NCI-H2107 treated with DMSO at 0.1 percent for 48 hours (cell line): ENCODE measurements around the gene CRY1.
"Not testable (repeated sequence)": the region's sequence is repeated elsewhere in the genome, so short reads cannot be mapped to it uniquely, and the experiment has no call there.

Source experiments
- DNase-seq: peaks from one replicate; lab custom pipeline; 2025; ENCODE audit not compliant: unreplicated experiment; lab: John Stamatoyannopoulos, UW

The CRY1 gene

DNA sequence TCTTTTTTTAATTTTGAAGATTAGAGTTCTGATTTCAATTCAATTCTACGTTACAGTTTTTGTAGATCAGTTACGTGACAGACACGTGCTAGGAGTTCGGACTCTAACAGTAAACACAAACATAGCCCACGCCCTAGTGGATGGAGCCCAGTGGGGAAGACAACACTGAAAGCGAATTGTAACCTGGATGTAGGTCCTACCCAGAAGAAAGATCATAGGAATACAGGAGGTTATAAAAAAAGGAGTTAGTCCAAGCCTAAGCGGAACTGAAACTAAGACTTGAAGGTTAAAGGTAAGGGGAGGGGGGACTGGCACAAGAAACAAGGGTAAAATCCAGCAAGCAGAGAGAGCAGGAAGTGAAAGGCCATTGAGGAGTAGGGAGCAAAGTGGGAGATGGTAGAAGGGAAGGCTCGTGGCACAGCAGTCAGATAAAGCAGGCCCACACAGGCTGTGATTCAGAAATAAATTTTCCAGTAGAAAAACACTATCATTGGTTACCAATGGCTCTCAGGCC is 15.7 kb upstream of the CRY1 start:
- no peak for DNase-seq

DNA sequence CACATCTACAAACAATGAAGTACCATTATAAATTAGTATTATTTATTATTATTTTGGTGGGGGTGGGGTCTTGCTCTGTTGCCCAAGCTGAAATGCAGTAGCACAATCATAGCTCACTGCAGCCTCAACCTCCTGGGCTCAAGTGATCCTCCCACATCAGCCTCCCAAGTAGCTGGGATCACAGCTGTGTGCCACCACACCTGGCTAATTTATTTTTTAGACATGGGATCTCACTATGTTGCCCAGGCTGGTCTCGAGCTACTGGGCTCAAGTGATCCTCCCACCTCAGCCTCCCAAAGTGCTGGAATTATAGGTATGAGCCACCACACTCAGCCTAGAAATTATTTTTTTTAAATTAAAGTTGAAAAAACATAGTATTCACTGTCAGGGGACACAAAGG is 15.0 kb upstream of the CRY1 start:
- DNase-seq: not testable (repeated sequence)

DNA sequence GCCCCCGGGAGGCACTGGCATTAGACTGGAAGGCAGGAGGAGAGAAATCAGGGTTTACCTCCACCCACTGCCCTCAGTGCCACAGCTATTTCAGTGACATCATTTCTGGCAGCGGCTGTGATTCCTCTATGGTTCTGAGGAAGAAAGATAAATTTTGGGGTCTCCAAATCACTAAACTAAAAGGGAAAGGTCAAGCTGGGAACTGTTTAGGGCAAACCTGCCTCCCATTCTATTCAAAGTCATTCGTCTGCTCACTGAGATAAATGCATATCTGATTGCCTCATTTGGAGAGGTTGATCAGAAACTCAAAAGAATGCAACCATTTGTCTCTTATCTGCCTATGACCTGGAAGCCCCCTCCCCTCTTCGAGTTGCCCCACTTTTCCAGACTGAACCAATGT is 14.0 kb upstream of the CRY1 start:
- DNase-seq: no peak

DNA sequence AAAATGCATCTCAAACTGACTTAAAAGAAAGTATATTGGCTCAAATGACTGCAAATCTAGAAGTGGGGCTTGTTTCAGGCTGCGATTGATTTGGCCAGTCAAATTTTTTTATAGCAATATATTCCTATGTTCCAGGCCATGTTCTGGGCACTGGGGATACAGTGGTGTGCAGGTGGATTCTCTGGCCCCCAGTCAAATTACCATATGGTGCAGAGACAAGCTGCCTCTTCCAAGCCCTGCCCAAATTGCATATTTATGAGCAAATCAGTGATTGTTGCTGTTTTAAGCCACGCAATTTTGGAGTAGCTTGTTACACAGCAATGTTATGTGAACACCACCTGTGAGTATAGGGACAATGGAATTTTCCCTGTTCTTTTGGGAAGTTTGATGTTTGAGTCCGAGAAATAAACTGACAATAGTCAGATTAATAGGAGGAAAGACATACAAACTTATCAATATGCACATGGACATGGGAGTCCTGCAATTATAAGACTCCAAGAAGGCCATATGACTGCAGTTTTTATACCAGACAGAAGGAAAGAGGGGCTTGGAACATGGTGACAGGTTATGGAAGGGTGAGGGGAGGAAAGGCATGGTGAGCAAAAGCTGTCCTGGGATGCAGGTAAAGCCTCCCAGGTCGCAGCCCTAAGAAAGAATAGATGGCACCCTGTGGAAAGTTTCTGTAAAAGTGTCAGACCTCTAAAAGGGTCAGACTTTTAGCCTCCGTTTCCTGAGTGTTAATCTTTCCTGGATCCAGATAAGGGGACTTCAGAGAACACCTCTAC is 13.1 kb upstream of the CRY1 start:
- DNase-seq: no peak

DNA sequence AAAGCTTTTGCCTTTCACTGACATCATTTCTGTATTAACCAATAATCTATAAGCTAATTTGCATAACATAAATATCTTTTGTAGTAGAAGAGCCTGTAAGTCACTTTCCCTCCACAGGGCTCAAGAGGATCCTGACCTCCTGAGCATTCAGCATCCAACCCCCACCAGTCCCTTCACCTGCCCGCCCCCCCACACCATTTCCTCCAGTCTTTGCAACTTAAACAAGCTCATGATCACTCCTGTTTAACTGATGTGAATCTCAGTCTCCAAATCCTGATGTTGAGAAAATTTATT is 12.0 kb upstream of the CRY1 start:
- no peak for DNase-seq

DNA sequence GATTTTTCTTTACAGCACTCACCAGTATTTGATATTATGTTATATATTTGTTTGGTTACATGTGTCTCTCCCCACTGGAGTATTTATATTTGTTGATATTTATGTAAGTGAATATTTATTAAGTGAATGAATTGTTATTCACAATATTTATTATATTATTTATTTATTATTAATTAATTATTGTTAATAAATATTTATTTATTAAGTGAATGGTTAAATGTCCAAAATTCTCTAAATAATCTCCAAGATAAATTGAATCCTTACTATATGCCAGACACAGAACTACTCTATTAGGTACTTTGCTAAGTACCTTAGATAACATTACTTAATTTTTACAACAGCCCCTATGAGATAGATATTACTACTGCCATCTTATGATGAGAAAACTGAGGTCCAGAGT is 10.2 kb upstream of the CRY1 start:
- no peak for DNase-seq

DNA sequence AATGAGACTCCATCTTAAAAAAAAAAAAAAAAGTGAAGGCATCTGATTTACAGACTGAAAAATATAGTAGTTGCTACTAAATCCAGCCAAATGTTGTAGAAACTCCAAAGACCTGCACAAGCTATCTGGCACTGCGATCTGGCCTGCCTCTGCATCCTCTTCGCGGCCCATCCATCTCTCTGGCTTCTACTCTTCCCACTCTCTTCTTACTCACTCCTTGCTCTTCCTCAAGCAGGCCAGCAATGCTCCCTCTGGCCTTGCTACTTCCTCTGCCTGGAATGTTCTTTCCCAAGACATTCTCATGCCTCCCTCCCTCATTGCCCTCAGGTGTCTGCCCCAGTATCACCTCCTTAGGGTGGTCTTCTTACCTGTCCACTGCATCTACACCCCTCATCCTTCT is 9.7 kb upstream of the CRY1 start:
- no peak for DNase-seq

DNA sequence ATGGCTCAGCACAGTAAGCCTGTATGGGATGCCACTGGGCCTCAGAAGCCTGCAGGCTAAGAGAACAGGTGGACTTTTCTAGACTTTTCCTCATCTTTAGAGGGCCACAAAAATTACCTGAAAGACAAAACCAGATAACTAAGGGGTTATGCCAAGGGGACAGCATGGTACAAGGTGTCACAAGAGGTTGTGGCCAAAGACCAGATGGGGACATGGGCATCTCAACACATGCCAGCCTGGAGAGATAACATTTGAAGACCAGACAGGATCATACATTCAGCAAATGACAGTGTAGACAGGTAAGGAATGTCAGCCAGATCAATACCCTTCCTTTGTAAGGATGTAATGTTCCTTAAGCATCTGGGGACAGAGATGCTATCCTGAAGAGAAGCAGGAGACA is 8.9 kb upstream of the CRY1 start:
- no peak for DNase-seq

DNA sequence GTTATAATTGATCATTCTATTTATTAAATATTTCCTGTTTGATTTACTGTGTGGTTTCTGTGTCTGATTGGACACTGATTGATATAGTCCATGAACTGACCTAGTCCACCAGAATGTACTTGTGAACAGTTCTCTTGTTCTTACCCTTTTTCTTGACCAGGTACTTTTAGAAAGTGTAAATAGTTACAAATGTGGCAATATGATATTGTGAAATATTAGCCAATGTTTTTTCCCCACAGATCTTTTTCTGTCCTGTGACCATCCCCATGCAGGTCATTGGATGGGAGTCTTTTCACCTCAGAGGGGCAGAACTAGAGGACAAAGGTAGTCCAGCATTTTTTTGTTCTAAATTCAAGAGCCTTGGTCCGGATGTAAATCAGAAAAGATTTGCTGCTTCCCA is 8.3 kb upstream of the CRY1 start:
- no peak for DNase-seq

DNA sequence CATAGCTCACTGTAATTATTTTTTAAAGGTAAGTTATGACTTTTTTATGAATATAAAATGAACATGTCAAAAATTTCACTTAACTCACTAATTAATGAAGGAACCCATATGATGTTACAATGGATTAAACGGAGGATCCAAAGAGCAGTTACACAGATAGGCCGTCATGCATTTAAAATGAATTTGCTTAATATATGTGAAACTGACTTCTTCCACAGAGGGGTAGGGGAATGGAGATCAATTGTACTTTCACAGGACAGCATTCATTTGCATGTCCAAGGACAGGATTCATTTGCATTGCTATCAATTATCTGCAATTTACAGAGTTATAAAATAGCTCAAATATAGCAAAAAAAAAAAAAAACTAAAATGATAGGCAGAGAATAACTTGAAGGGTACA is 6.6 kb upstream of the CRY1 start:
- DNase-seq: no peak

DNA sequence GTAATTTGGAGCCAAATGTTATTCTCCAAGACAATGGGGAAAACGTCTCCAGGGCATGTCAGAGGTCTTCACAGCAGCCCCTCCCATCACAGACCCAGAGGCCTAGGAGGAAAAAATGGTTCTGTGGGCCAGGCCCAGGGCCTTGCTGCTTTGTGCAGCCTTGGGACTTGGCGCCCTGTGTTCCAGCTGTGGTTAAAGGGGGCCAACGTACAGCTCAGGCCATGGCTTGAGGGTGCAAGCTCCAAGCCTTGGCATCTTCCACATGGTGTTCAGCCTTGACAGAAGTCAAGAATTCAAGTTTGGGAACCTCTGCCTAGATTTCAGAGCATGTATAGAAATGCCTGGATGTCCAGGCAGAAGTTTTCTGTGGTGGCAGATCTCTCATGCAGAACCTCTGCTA is 3.2 kb upstream of the CRY1 start:
- no peak for DNase-seq

DNA sequence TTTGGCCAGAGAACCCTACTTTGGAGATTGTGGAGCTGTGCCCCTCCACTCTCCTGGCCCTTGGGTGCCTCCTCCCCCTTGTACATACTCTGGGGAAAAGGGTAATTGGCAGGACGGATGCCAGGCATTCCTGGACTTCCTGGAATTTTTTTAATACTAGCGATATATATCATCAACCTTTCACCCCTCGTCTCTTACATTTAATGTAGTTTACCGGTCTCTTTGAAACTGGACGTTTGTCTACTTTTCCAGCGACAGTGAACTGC is 767 bp upstream of the CRY1 start:
- no peak for DNase-seq

DNA sequence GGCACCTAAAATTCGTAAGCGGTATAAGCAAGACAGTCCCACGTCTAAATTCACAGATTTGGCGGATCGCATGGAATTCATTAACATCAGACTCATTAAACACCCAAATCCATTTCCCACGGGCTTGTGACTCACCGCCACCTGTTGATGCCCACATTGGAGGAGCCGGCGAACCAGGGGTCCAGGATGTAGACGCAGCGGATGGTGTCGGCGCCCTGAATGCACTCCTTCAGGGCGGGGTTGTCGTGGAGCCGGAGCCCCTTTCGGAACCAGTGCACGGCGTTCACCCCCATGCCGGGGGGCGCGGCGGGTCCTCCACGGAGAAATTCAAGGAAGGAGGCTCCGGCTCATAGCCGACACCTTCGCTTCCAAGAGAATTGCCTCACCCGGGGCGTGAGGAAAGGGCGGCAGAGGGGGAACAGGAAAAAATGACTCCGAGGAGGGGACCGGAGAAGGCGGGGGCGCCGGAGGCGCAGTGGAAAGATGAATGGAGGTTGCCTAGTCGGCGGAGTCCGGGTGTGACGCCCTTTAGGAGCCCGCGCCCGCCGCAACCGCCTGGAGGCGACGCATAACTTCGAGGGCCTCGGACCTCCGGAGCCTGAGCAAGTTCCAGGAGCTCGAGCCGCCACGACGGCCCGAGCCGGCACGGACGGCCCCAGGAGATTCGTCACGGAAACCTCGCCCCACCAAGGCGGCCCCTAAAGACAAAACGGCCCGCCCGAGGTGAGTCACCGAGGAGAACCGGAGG is 506 bp downstream of the CRY1 start:
- DNase-seq: peak; percentile 33

DNA sequence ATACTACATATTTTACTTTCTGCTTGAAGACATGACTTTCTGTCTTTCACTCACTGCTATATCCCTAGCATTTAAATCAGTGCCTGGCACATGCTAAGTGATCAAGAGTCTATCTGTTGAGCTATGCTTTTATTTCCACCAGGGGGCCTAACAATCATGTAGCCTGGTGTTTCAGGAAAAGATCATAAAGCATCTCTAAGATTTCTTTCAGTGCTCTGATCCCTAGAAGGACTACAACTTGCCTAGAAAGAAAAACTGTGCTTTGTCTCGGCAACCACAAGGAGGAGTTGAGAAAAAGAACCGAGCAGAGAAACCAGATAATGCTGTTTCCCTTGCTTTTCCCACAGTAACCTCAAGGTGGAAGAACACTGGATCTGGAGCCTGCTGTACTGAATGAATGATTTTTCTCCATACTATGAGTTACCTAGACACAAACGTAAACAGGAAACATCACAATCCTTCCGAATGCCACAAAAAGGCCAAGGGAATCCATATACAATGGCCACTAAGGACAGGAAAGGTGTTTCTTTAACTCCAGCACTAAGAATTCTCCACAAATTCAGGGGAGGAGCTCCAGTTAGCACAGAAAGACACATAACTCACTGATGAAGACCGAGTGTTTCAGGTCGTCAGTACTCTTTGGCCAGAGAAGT is 1.2 kb downstream of the CRY1 start:
- peak; percentile 77 for DNase-seq

DNA sequence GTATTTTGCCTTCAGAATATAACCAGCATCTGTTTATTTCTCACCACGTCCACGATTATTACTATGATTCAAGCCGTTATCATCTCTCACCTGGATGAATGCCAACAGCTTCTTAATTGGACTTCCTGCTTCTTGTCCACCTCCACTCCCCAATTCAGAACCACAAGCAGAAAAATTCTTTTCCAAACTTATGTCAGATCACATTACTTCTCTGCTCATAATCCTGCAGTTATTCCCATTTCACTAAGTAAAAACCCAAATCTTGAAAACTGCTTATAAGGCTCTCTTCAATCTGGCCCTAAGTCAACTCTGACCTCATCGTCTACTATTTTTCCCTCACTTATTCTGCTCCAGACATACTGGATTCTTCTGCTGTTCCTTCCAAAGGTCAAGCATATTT is 2.0 kb downstream of the CRY1 start:
- no peak for DNase-seq

DNA sequence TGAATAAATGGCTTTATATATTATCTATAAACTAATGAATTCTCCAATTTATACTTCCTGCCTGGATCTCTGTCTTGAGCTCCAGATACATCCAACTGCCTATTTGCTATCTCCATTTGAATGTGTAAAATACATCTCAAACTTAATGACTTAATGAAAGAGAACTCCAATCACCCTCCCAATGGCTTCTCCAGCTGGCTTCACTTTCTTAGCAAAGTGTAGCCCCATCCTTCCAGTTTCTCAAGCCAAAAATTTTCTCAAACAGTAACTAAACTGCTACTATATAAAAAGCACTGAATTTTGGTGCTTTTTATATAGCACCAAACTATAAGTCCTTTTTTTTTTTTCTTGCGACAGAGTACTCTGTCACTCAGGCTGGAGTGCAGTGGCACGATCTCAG is 2.6 kb downstream of the CRY1 start:
- no peak for DNase-seq

DNA sequence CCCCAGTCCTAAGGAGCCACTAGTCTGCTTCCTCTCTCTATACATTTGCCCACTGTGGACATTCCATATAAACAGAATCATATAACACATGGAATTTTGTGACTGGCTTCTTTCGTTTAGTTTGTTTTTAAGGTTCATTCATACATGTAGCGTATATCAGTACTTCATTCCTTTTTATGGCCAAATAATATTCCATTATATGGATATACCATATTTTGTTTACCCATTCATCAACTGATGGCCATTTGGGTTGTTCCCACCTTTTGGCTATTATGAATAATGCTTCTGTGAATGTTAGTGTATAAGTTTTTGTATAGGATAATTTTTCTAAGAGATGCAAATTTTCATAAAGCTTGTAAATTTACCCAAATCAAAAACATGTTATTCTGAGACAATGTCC is 4.4 kb downstream of the CRY1 start:
- no peak for DNase-seq

DNA sequence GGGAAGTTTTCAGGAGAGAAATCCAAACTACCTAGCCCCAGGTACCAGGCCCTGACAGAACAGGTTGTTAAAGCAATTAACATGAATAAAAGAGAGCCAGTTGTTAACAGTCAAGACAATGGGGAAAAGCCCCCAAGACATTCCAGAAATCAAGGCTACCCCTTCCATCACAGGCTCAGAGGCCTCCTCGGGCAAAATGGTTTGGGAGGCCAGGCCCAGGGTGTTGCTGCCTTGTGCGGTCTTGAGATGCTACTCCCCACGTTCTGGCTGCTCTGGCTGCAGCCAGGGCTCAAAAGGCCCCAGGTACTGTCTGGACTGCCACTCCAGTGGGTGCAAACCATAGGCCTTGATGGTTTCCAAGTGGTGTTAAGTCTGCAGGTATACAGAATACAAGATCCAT is 7.0 kb downstream of the CRY1 start:
- DNase-seq: no peak

DNA sequence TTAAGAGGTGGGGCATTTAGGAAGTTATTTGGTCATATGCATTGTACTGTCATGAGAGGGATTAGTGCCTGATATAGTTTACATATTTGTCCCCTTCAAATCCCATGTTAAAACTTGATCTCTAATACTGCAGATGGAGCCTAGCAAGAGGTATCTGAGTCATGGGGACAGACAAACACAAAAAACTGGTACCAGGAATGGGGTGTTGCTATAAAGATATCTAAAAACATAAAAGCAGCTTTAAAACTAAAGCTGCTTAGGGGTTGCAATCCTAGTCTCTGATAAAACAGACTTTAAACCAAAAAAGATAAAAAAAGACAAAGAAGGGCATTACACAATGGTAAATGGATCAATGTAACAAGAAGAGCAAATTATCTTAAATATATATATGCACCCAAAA is 11.6 kb downstream of the CRY1 start:
- DNase-seq: no peak

DNA sequence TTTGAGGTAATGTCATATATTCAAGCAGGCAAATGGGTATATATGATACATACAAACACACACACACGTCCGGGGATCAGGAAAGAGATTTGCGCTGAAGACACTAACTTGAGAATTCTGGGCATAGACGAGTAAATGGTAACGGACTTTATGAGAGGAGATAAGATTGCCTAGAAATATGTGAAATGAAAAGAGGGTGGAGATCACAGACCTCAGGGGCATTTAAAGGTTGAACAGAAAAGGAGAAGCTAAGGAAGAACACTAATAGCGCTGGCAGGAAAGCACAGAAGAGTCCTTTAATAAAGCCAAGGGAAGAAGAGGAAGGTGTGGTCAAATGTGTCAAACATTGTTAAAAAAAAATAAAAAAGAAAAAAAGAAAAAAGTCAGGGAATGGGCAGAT is 13.1 kb downstream of the CRY1 start:
- no peak for DNase-seq

DNA sequence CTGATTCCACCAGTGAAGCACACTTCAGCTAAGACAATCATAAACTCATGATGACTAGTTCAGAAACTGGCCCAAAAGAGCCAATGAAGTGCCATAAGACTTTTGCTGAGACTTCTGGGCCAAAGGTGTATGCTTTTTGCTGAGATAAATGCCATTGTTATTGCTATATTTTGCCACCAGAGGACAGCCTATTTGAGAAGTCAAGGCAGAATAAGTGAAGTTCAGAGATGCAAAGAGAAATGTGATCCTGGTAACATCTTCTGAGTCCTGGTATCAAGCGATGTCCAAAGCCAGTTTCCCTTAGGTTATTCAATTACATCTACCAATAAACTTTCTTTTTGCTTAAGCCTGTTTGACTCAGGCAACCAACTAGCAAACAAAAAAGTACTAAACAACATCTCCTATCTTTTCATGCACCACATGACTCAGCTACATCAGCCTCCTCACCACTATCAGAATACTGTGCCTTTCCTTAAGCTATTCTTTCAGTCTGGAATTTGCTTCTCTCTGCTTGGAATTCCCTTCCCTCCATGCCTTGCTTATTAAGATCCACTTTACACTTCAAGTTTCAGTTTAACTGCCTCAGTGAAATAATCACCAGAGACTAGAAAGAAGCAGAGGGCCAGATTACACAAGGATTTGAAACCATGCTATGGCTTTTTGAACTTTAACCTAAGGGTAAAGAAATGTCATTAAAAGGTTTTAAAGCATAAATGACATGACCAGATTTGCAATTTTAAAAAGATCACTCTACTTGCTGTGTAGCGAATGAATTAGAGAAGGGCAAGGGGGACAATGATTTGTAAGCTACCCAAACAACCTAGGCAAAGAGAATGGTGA is 14.0 kb downstream of the CRY1 start:
- no peak for DNase-seq

DNA sequence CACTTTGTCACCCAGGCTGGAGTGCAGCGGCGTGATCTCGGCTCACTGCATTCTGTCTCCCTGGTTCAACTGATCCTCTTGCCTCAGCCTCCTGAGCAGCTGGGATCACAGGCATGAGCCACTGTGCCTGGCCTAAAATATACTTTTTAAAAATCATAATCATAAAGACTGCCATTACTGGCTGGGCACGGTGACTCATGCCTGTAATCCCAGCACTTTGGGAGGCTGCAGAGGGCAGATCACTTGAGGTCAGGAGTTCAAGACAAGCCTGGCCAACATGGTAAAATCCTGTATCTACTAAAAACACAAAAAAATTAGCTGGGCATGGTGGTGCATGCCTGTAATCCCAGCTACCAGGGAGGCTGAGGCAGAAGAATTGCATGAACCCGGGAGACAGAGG is 20.1 kb downstream of the CRY1 start:
- not testable (repeated sequence) for DNase-seq
